NT2/D1 (cell line): ENCODE results near the gene CD248.

ENCODE experiments used
- YY1 ChIP-seq: IDR thresholded peaks from 2 replicates; pipeline ENCODE4 v1.6.1; 2011; ENCODE audit not compliant: insufficient read length, insufficient read depth
- ZNF274 ChIP-seq: IDR thresholded peaks from 2 replicates; pipeline ENCODE4 v1.6.1; 2011; ENCODE audit warnings: mild to moderate bottlenecking, low read depth, low read length

DNA sequence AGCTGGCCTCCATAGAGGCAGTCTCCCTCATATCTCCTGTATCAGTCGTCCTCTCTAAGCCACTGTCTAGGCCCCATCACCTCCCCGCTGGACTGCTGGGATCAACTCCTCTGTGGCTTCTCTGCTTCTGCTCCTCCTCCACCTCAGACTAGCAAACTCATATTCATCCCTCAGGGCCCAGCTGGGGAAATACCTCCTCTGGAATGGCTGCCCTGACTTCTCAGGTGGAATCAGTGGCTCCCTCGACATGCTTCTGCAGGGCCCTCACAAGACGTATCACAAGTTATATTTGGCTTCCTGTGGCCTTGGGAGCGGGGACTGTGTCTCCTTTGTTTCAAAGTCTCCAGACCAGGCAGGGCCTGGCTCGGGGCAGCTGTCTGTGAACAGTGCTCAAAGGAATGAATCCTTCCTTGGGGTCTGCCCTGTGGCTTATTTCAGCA lies 44.7 kb upstream of the CD248 start:
- TF ChIP-seq ZNF274: no peak
- no peak for TF ChIP-seq YY1
